Mesenchymal stem cell (in vitro differentiated cells and primary cell): ENCODE data around the gene IL18BP.

ENCODE experiments used
- DNase-seq: peaks from one replicate; pipeline ENCODE4 v3.0.0-alpha.2; 2013
- H2AFZ ChIP-seq: one replicate; pipeline ENCODE4 v1.6.1; 2013; ENCODE audit warnings: low read depth, mild to moderate bottlenecking, control low read depth, inconsistent platforms, low read length, moderate library complexity
- H2AK5ac ChIP-seq: 2 replicates; pipeline ENCODE4 v1.6.1; 2013; ENCODE audit warnings: low read length, moderate library complexity, mild to moderate bottlenecking, inconsistent platforms; ENCODE audit not compliant: severe bottlenecking
- H2BK120ac ChIP-seq: one replicate; pipeline ENCODE4 v1.6.1; 2013; ENCODE audit warnings: low read depth, mild to moderate bottlenecking, inconsistent platforms, low read length, moderate library complexity
- H2BK12ac ChIP-seq, 2 experiments: one replicate each; pipeline ENCODE4 v1.6.1; 2013; ENCODE audit warnings: inconsistent platforms in 2 of 2, low read length in 2 of 2, mild to moderate bottlenecking in 2 of 2, moderate library complexity in 2 of 2, control low read depth in 1 of 2
- H2BK15ac ChIP-seq: one replicate; pipeline ENCODE4 v1.6.1; 2013; ENCODE audit warnings: mild to moderate bottlenecking, low read depth, inconsistent platforms; ENCODE audit not compliant: poor library complexity, severe bottlenecking
- H2BK5ac ChIP-seq: 2 replicates; pipeline ENCODE4 v1.6.1; 2013; ENCODE audit warnings: low read depth, mild to moderate bottlenecking, low read length, control low read depth, inconsistent platforms; ENCODE audit not compliant: poor library complexity, severe bottlenecking
- H3K14ac ChIP-seq, 2 experiments: one replicate each; pipeline ENCODE4 v1.6.1; 2013; ENCODE audit warnings: inconsistent platforms in 2 of 2, low read length in 2 of 2, control low read depth in 1 of 2, mild to moderate bottlenecking in 1 of 2, moderate library complexity in 1 of 2
- H3K18ac ChIP-seq, 2 experiments: one replicate each; pipeline ENCODE4 v1.6.1; 2013; ENCODE audit warnings: inconsistent platforms in 2 of 2, low read length in 2 of 2, control low read depth in 1 of 2, low read depth in 1 of 2, mild to moderate bottlenecking in 1 of 2
- H3K23ac ChIP-seq, 2 experiments: one replicate each; pipeline ENCODE4 v1.6.1; 2013; ENCODE audit warnings: inconsistent platforms in 2 of 2, low read length in 2 of 2, mild to moderate bottlenecking in 2 of 2, moderate library complexity in 2 of 2, control low read depth in 1 of 2
- H3K27ac ChIP-seq: 2 replicates; pipeline ENCODE4 v1.5.1; 2013; ENCODE audit warnings: mild to moderate bottlenecking, moderate library complexity, low read length, control low read depth, inconsistent platforms; ENCODE audit not compliant: poor library complexity, severe bottlenecking
- H3K27me3 ChIP-seq, 2 experiments: 2 replicates each; pipeline versions ENCODE4 v1.6.1 to v1.7.0; 2013; ENCODE audit warnings: low read length in 2 of 2, mild to moderate bottlenecking in 2 of 2, moderate library complexity in 2 of 2, control low read depth in 1 of 2, inconsistent platforms in 1 of 2; ENCODE audit not compliant: control insufficient read depth in 1 of 2, insufficient read depth in 1 of 2
- H3K36me3 ChIP-seq, 2 experiments: 2 replicates each; pipeline versions ENCODE4 v1.6.1 to v1.7.0; 2013; ENCODE audit warnings: low read length in 2 of 2, control low read depth in 1 of 2, inconsistent platforms in 1 of 2, low read depth in 1 of 2, mild to moderate bottlenecking in 1 of 2; ENCODE audit not compliant: insufficient read depth in 2 of 2, control insufficient read depth in 1 of 2
- H3K4ac ChIP-seq, 2 experiments: one replicate each; pipeline ENCODE4 v1.6.1; 2013; ENCODE audit warnings: inconsistent platforms in 2 of 2, low read length in 2 of 2, mild to moderate bottlenecking in 2 of 2, moderate library complexity in 2 of 2, control low read depth in 1 of 2, low read depth in 1 of 2
- H3K4me1 ChIP-seq: 2 replicates; pipeline ENCODE4 v1.6.1; 2013; ENCODE audit warnings: low read depth, low read length, control low read depth; ENCODE audit not compliant: control insufficient read depth, insufficient read depth
- H3K4me2 ChIP-seq: 2 replicates; pipeline ENCODE4 v1.6.1; 2013; ENCODE audit warnings: low read length, mild to moderate bottlenecking, inconsistent platforms; ENCODE audit not compliant: poor library complexity, severe bottlenecking
- H3K4me3 ChIP-seq, 2 experiments: 2 replicates each; pipeline versions ENCODE4 v1.5.1 to v1.7.0; 2013; ENCODE audit warnings: low read length in 2 of 2, mild to moderate bottlenecking in 2 of 2, control low read depth in 1 of 2, low read depth in 1 of 2; ENCODE audit not compliant: insufficient read depth in 1 of 2
- H3K79me1 ChIP-seq: replicated peaks from 2 replicates; pipeline ENCODE4 v1.6.1; 2013; ENCODE audit warnings: mild to moderate bottlenecking, control low read depth, low read length, inconsistent platforms; ENCODE audit not compliant: poor library complexity, severe bottlenecking
- H3K9ac ChIP-seq: 2 replicates; pipeline ENCODE4 v1.7.0; 2013; ENCODE audit warnings: mild to moderate bottlenecking, low read length, moderate library complexity
- H3K9me3 ChIP-seq: 2 replicates; pipeline ENCODE4 v1.7.0; 2013; ENCODE audit warnings: mild to moderate bottlenecking, low read length; ENCODE audit not compliant: control insufficient read depth
- H4K8ac ChIP-seq: one replicate; pipeline ENCODE4 v1.6.1; 2013; ENCODE audit warnings: inconsistent platforms, mild to moderate bottlenecking, low read length, moderate library complexity
- H4K91ac ChIP-seq: one replicate; pipeline ENCODE4 v1.6.1; 2013; ENCODE audit warnings: mild to moderate bottlenecking, low read length, inconsistent platforms
- WGBS: methylation state at CpG from one replicate; pipeline ENCODE4 v1.1.7; 2013; ENCODE audit warnings: mixed read lengths; 5-methylcytosine and 5-hydroxymethylcytosine counted together

The IL18BP gene

GRCh38 chr11:72010529-72011233 is 12.0 kb downstream of the IL18BP start:
- H2AK5ac ChIP-seq, result no peak overlapping the region
- H4K91ac ChIP-seq, result no peak overlapping the region
- no peaks in the 10 kb centered on the region for H3K27me3 ChIP-seq
- no peak overlapping the region for H3K4ac ChIP-seq
- H3K23ac ChIP-seq, result no peak overlapping the region
- no peak overlapping the region for H3K18ac ChIP-seq
- peaks cover 95 to 96% of the 10 kb centered on the region in 2 experiments for H3K36me3 ChIP-seq
- no peak overlapping the region for H4K8ac ChIP-seq
- no peak overlapping the region for H3K9ac ChIP-seq
- no peak overlapping the region for H2BK120ac ChIP-seq
- H3K4me1 ChIP-seq, result peaks cover 49% of the 10 kb centered on the region
- H2AFZ ChIP-seq, result no peak overlapping the region
- no peak for DNase-seq
- H3K79me1 ChIP-seq, result peaks cover 46% of the 10 kb centered on the region
- H3K9me3 ChIP-seq, result no peaks in the 10 kb centered on the region
- H3K14ac ChIP-seq, result no peak overlapping the region
- no peak overlapping the region for H2BK15ac ChIP-seq
- H3K4me3 ChIP-seq, result no peak overlapping the region
- no peak overlapping the region for H2BK12ac ChIP-seq
- no peak overlapping the region for H3K27ac ChIP-seq
- no peak overlapping the region for H2BK5ac ChIP-seq
- 94% methylated on average over 10 of the region's 10 CpGs for WGBS
- no peak overlapping the region for H3K4me2 ChIP-seq

GRCh38 chr11:72012091-72012630 is 13.5 kb downstream of the IL18BP start:
- Histone ChIP-seq H3K79me1 (peaks cover 42% of the 10 kb centered on the region), H2BK15ac (no peak overlapping the region), H2BK12ac (no peak overlapping the region), H3K27ac (peak overlapping the region; percentile 88), H4K91ac (no peak overlapping the region), H3K4me1 (peaks cover 55% of the 10 kb centered on the region), H3K27me3 (no peaks in the 10 kb centered on the region), H3K36me3 (peaks cover 93 to 96% of the 10 kb centered on the region in 2 experiments), H3K4ac (no peak overlapping the region), H4K8ac (no peak overlapping the region), H2BK5ac (no peak overlapping the region), H2AFZ (no peak overlapping the region), H3K4me3 (no peak overlapping the region), H2BK120ac (no peak overlapping the region), H3K14ac (no peak overlapping the region), H2AK5ac (peak overlapping the region; percentile 40), H3K9me3 (no peaks in the 10 kb centered on the region), H3K18ac (no peak overlapping the region), H3K4me2 (no peak overlapping the region), H3K23ac (no peak overlapping the region), H3K9ac (peak overlapping the region; percentile 35)
- 97% methylated on average over 5 of the region's 5 CpGs for WGBS
- no peak for DNase-seq

GRCh38 chr11:72012897-72013721 is 14.4 kb downstream of the IL18BP start:
- no peaks in the 10 kb centered on the region for H3K27me3 ChIP-seq
- H3K4me3 ChIP-seq, result no peak overlapping the region
- H3K9ac ChIP-seq, result peak overlapping the region; percentile 35
- no peak overlapping the region for H2AFZ ChIP-seq
- WGBS, result 97% methylated on average over 33 of the region's 33 CpGs
- DNase-seq, result no peak
- H4K91ac ChIP-seq, result peak overlapping the region; percentile 27
- H4K8ac ChIP-seq, result no peak overlapping the region
- H3K4me2 ChIP-seq, result peak overlapping the region; percentile 0
- H3K18ac ChIP-seq, result no peak overlapping the region
- H3K36me3 ChIP-seq, result peaks cover 93 to 96% of the 10 kb centered on the region in 2 experiments
- H3K4me1 ChIP-seq, result peaks cover 55% of the 10 kb centered on the region
- peak overlapping the region; percentile 40 for H2AK5ac ChIP-seq
- H3K23ac ChIP-seq, result no peak overlapping the region
- no peak overlapping the region for H2BK15ac ChIP-seq
- peak overlapping the region; percentile 68 for H2BK5ac ChIP-seq
- H3K79me1 ChIP-seq, result peaks cover 40% of the 10 kb centered on the region
- no peaks in the 10 kb centered on the region for H3K9me3 ChIP-seq
- H3K4ac ChIP-seq, result no peak overlapping the region
- H3K14ac ChIP-seq, result no peak overlapping the region
- H2BK12ac ChIP-seq, result no peak overlapping the region
- peak overlapping the region; percentile 88 for H3K27ac ChIP-seq
- H2BK120ac ChIP-seq, result no peak overlapping the region
